GM18909 (cell line): Measurements from ENCODE around the gene CTNS.
"Not testable (repeated sequence)": the region's sequence is repeated elsewhere in the genome, so short reads cannot be mapped to it uniquely, and the experiment has no call there.

Experiments used
- ATAC-seq: cut with Tn5 transposase; IDR thresholded peaks from one replicate; pipeline ENCODE4 v1.9.1; 2021; ENCODE audit warnings: mild to moderate bottlenecking; ENCODE audit not compliant: unreplicated experiment, poor library complexity

The CTNS gene

GRCh38 chr17:3705718-3705984 lies 69.1 kb downstream of the CTNS start:
- ATAC-seq: not testable (repeated sequence)

- no peak for ATAC-seq
Observed at GRCh38 chr17:3708366-3708765, 71.8 kb downstream of the CTNS start.

- ATAC-seq: peak; percentile 94
Observed at GRCh38 chr17:3710951-3711383, 74.4 kb downstream of the CTNS start.
